ENCODE measurements around the gene ALDH1L2.
"Not testable (repeated sequence)": the region's sequence is repeated elsewhere in the genome, so short reads cannot be mapped to it uniquely, and the experiment has no call there.

Gene ALDH1L2

DNA sequence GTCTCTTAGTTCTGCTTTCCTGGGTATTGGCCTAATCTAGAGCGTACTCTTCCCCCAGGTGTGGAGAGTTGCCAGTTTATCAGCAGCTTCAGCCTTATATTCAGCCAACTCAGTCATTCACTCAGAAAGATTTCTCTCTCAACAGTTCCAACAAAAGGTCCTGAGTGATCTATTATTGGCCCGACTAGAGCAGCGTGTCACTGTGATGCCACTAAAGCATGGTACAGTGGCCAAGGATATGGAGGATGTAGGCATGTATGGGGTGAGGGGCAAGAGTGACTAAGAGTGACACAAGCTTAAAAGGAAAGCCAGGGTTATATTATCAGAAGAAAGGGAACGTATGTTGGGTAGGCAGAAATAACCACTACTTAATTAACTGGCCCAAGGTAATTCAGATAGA, 93.3 kb downstream of the ALDH1L2 start:
- no peak for DNase-seq (ENCODE audit: extremely low read depth in 1 of 2, low read depth in 1 of 2)

DNA sequence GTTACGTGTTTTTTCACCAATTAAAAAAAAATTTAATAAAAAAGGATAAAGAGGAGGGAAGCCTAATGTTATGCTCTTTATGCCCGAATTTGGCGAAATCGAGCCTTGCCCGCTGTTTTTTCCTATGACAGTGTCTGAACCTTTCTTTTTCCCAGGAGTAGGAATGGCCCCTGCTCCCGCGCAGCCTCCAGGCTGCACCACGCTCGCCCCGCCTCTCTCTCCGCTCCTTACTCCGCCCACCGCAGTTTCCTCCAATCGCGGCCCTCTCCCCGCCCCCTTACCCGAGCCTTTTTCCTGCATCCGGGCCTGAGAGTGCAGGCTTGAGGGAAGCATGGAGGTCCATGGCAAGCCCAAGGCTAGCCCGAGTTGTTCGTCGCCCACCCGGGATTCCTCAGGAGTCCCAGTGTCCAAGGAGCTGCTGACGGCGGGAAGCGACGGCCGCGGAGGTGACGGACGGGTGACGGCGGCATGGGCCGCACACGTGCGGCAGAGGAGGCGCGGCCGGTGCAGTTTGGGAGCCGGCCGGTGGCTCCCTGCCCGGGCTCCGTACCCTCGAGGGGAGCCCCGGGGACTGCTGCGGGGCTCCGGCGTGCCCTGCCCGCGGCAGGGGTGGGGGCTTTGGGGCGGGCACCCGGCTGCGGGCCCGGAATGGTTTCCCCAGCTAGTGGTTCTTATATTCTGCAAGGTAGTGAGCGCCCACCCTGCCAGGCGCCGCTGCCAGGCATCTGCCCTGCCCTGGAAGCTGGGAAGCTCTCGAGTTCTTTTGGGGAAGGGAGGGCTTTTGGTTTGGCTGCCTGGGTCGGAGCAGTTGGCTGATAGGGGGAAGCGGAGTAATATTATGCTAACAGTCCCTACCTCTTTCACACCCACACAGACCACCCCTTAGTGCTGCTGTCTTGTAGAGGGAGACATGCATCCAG, 98.0 kb downstream of the ALDH1L2 start, which contains the start of gene NOPCHAP1:
Gene NOPCHAP1 (plus strand): TSS at position 295 of the 920 bp plus-strand sequence. CDS start 37 bp downstream, at position 332.
- peak; percentile 60 to 83 for DNase-seq (ENCODE audit: extremely low read depth in 1 of 2, low read depth in 1 of 2)

DNA sequence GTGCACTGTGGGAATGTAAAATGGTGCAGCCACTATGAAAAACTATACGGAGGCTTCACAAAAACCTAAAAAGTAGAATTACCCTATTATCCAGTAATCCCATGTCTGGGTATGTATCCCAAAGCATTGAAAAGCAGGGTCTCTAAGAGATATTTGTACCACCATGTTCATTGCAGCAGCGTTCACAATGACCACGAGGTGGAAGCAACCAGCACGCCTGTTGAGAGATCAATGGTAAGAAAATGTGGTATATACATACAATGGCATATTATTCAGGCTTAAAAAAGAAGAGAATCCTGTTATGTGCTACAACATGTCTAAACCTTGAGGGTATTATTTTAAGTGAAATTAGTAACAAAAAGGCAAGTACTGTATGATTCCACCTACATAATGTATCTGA, 99.1 kb downstream of the ALDH1L2 start:
- no peak for DNase-seq (ENCODE audit: extremely low read depth in 1 of 2, low read depth in 1 of 2)

DNA sequence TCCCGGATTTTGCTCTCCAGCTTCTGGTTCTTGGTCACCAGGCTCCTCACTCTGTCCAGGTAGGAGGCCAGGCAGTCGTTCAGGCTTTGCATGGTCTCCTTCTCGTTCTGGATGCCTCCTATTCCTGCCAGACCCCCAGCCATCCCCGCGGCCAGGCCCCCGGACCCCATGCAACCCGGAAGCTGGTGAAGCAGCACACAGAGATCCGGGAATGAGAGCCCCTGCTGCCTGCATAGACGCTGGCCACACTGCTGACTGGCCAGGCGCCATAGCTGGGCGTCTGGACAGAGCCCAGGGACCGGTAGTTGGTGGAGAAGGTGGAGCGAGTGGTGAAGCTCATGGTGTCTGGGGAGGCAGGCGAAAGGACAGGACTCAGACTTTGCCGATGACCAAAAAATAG, 106.6 kb downstream of the ALDH1L2 start:
- DNase-seq (ENCODE audit: extremely low read depth in 1 of 2, low read depth in 1 of 2), result not testable (repeated sequence)

DNA sequence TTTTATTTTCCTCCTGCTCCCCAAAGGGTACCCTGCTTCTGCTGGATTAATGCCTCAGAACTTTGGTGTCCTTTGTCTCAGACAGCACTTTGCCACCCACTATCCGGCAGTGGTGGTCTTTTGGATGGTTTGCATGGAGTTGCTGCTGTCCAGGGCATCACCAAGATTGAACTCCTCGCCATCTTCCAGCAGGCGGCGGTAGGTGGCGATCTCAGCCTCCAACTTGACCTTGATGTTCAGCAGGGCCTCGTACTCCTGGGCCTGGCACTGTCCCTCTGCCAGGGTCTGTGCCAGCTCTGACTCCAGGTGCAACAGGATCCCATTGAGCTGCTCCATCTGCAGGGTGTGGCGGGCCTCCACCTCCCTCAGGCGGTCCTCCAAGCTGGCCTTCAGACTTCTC, 107.6 kb downstream of the ALDH1L2 start:
- no peak for DNase-seq (ENCODE audit: extremely low read depth in 1 of 2, low read depth in 1 of 2)

DNA sequence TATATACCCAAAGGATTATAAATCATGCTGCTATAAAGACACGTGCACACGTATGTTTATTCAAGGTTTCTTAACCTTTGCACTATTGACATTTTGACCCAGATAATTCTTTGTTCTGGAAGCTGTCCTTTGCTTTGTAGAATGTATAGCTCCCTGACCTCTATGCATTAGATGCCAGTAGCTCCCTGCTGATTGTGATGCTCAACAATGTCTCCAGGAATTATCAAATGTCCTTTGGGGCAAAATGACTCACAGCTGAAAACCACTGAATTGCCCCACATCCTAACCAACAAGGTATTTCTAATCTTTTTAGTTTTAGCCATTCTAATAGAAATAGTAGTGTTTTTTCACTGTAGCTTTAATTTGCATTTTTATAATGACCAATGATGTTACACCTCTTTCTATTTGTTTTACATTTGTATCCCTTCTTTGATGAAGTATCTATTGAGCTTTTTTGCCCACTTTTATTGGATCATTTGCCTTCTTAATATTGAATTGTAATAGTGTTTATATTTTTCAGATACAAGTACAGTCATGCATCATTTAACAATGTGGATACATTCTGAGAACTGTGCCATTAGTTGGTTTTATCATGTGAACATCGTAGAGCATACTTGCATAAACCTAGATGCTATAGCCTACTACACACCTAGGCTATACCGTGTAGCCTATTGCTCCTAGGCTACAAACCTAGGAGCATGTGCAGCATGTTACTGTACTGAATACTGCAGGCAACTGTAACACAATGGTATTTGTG, 108.5 kb downstream of the ALDH1L2 start:
- no peak for DNase-seq (ENCODE audit: extremely low read depth in 1 of 2, low read depth in 1 of 2)

DNA sequence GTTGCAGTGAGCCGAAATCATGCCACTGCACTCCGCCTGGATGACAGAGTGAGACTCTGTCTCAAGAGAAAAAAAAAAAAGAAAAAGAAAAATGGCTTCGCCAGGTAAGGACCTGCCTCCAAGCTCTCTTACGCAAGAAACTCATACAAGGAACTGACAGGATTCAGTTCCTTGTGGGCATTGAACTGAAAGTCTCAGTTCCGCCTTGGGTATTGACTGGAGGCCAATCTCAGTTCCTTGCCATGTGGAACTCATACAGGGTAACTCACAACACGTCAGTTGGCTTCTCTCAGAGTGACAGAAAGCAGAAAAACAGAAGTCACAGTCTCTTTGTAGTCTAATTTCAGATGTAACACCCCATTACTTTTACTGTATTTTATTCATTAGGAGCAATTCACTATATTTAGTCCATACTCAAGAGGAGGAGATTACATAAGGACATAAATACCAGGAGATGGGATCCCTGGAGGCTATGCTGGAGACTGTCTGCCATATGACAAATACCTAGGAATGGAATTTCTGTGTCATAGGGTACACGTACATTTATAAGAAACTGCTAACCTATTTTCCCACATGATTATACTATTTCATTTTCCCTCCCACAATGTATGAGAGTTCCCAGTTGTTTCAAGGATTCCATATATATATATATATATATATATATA, 109.5 kb downstream of the ALDH1L2 start:
- DNase-seq (ENCODE audit: extremely low read depth in 1 of 2, low read depth in 1 of 2), result no peak

DNA sequence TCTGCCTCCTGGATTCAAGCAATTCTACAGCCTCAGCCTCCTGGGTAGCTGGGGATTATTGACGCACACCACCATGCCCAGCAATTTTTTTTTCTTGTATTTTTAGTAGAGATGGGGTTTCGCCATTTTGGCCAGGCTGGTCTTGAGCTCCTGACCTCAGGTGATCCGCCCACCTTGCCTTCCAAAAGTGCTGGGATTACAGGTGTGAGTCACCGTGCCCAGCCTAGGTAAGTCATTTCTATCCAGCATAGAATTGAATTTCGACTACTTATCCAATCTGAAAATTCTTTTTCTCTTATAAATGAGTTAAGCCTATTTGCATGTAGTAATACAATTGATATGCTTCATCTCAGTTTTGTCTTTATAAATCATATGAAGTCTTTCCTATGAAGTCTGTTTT, 111.0 kb downstream of the ALDH1L2 start:
- no peak for DNase-seq (ENCODE audit: extremely low read depth in 1 of 2, low read depth in 1 of 2)

DNA sequence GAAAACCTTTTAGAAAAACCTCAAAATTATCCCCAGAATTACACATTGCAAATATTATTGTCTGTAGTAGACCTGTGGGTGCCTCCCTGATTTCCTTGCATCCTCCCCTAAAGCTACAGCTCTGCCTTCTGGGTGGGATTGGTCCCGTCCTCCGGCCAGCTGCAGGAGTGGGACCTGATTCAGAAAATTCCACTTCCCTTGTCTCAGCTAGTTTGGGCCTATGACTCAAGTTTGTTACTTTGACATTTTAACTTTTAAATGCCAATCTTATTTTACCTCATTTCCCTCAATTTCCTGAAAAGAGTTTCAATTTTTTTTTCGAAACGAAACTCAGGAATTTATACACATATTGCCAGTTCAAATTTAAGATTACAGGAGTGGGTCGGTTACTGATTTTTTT, 113.0 kb downstream of the ALDH1L2 start:
- DNase-seq (ENCODE audit: extremely low read depth in 1 of 2, low read depth in 1 of 2), result no peak
